Mammary epithelial cell (primary cell): ENCODE results near the gene ZIC1.

Experiments
- CTCF ChIP-seq, 2 donors: IDR thresholded peaks in 1 of 2; conservative IDR thresholded peaks in 1 of 2; 2 replicates each; pipeline ENCODE4 v1.5.1; 2011 to 2012; ENCODE audit warnings: inconsistent platforms in 2 of 2, low read length in 2 of 2, mild to moderate bottlenecking in 2 of 2, control low read depth in 1 of 2, low read depth in 1 of 2; ENCODE audit not compliant: insufficient read depth in 1 of 2; ENCODE audit errors: extremely low read depth in 1 of 2
- EZH2 ChIP-seq: IDR thresholded peaks from 2 replicates; pipeline ENCODE4 v1.6.1; 2012; ENCODE audit warnings: low read length, inconsistent platforms, borderline replicate concordance

- TF ChIP-seq CTCF (conservative IDR thresholded peaks at IDR 0.05 in 1 of 2, IDR thresholded peaks at IDR 0.05 in 1 of 2; ENCODE audit: extremely low read depth in 1 of 2, insufficient read depth in 1 of 2, low read depth in 1 of 2, low read length in 2 of 2) (no peak), EZH2 (no peak)
Measured at GRCh38 chr3:147400999-147401398, 8.2 kb upstream of the ZIC1 start.
